GM12872 (cell line): Measurements from ENCODE around the gene NEAT1.

Source experiments
- TF ChIP-seq, protein P1 (sequence below): IDR thresholded peaks from 3 replicates; pipeline ENCODE4 v1.5.1; 2011; ENCODE audit warnings: low read depth, mild to moderate bottlenecking, low read length, moderate library complexity; ENCODE audit not compliant: insufficient read depth

Gene NEAT1

GRCh38 chr11:65442842-65443331 is 20.3 kb downstream of the NEAT1 start:
- TF ChIP-seq, protein P1, sequence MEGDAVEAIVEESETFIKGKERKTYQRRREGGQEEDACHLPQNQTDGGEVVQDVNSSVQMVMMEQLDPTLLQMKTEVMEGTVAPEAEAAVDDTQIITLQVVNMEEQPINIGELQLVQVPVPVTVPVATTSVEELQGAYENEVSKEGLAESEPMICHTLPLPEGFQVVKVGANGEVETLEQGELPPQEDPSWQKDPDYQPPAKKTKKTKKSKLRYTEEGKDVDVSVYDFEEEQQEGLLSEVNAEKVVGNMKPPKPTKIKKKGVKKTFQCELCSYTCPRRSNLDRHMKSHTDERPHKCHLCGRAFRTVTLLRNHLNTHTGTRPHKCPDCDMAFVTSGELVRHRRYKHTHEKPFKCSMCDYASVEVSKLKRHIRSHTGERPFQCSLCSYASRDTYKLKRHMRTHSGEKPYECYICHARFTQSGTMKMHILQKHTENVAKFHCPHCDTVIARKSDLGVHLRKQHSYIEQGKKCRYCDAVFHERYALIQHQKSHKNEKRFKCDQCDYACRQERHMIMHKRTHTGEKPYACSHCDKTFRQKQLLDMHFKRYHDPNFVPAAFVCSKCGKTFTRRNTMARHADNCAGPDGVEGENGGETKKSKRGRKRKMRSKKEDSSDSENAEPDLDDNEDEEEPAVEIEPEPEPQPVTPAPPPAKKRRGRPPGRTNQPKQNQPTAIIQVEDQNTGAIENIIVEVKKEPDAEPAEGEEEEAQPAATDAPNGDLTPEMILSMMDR, result no peak

DNA sequence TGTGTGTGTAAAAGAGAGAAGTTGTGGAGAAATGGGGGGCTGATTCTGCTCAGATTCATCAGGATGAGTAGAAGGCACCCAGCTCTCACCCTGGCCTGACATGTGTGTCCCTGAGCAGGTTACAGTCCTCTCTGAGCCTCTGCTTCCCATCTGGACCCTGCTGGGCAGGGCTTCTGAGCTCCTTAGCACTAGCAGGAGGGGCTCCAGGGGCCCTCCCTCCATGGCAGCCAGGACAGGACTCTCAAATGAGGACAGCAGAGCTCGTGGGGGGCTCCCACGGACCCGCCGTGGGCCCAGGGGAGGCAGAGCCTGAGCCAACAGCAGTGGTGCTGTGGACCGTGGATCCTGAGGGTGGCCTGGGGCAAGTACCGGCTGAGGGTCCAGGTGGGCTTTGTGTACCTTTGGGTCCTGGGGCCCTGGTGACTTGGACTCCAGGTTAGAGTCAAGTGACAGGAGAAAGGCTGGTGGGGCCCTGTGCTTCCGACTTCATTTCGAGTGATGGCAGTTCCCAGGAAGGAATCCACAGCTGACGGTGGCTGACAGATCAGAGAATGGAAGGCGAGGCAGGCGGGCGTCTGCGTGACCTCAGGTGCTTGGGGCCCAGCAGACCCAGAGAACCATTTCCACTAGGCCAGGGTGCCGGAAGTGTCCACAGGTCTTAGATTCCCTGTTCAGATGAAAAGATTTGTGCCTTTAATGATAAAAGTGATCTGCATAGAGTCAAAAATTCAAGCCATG is 21.9 kb downstream of the NEAT1 start:
- TF ChIP-seq, protein P1, result no peak

DNA sequence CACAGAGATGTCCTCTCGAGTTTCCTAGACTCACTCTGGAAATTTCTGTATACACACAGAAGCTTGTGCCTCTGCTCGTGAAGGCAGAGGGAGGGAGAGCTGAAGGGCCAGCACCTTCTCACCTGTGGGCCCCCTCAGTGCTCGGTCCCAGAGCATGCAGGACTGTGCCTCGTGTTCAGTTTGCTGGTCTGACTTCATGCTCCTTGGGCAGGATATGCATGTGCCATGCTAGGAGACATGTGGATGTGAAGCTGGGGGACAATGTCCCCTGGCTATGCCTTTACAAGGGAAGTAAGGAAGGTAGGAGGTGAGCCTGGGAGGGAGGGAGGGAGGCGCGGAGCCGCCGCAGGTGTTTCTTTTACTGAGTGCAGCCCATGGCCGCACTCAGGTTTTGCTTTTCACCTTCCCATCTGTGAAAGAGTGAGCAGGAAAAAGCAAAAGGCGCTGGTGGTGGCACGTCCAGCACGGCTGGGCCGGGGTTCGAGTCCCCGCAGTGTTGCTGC is 22.6 kb downstream of the NEAT1 start:
- TF ChIP-seq, protein P1, result no peak

DNA sequence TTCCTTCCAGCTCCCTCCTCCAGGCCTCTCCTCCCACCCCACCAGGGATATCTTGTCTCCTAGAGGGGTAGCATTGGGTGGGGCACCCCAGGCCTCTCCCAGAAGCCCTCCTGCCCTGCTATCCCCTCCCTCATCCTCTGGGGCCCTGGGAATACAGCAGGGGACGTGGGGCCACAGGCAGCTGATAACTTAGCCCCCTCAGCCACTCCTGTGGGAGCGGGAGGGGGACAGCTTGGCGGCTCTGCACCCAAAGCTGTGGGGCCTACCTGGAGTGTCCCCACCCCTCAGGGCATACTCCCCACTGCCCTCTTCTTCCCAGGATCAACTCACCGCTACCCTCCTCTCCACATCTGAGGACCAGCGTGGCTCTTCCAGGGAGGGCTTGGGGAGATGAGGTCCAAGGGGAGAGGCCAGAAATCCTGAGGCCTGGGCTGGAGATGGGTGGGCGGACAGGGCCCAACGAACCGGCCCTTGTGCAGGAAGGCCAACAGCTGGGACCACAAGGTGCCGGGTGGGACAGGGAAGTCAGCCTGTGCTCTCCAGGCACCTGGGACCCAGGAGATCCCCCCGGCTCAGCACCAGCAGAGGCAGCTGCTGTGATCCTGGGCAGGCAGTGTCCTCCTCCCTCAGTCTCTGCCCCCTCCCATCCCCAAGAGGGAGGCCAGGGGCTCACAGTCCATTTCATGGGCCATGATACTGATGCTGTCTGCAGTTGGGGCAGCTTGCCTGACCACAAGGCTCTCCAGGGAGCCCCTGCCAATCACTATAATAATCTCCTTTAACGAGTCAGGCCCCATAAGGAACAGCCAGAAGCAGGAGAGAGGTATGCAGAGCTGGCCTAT is 23.2 kb downstream of the NEAT1 start:
- TF ChIP-seq, protein P1, result no peak

GRCh38 chr11:65446446-65447277 is 24.1 kb downstream of the NEAT1 start:
- TF ChIP-seq, protein P1, result no peak

DNA sequence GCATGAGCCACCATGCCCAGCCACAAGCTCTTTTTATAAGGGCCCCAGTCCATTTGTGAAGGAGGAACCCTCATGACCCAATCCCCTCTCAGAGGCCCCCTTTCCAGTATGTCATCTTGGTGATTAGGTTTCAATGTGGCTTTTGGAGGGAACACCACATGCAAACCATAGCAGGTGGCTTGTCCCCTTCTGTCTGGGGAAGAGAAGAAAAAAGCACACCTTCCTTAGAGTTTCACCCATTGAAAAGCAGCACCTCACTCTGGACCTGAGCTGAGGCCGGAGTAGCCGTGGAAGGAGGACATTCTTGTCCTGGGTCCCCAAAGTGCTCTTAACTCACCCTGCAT is 25.4 kb downstream of the NEAT1 start:
- TF ChIP-seq, protein P1, result no peak

- TF ChIP-seq, protein P1, result no peak
Measured at GRCh38 chr11:65448418-65449105, 26.0 kb downstream of the NEAT1 start.
